Activated naive CD4-positive, alpha-beta T cell treated with anti-CD3 and anti-CD28 coated beads, Interleukin-2, amount 50 U/mL, for 72 hours (primary cell): ENCODE measurements around the gene TNFRSF19. TPM values are rescaled to one million over a fixed set of nuclear protein-coding genes. Genes with fewer than 3 reads are reported as not detected.
"Not testable (repeated sequence)": the region's sequence is repeated elsewhere in the genome, so short reads cannot be mapped to it uniquely, and the experiment has no call there.

Experiments
- ATAC-seq, 2 donors: fragments of 150-1000 bp; cut with Tn5 transposase; 2 replicates each; pipeline ENCODE4 v1.10.0; 2021; ENCODE audit warnings: mild to moderate bottlenecking in 2 of 2, moderate library complexity in 2 of 2
- DNase-seq, 2 donors: peaks; one replicate each; pipeline ENCODE4 v3.0.0; 2021 to 2022; ENCODE audit warnings: low spot score in 2 of 2
- H3K27ac Mint-ChIP-seq, 2 donors: one replicate each; pipeline ENCODE4 v1.8.0; 2022; ENCODE audit warnings: mild to moderate bottlenecking in 2 of 2, mixed read lengths in 2 of 2
- H3K36me3 Mint-ChIP-seq, 2 donors: one replicate each; pipeline ENCODE4 v1.8.0; 2022; ENCODE audit warnings: mixed read lengths in 2 of 2
- H3K9me3 Mint-ChIP-seq, 2 donors: one replicate each; pipeline ENCODE4 v1.8.0; 2022; ENCODE audit warnings: mixed read lengths in 2 of 2
- total RNA-seq, 2 donors: library from RNA; stranded (reverse); gene quantifications; one replicate each; pipeline ENCODE4 v1.2.3, GENCODE V29; 2022

The TNFRSF19 gene, protein sequence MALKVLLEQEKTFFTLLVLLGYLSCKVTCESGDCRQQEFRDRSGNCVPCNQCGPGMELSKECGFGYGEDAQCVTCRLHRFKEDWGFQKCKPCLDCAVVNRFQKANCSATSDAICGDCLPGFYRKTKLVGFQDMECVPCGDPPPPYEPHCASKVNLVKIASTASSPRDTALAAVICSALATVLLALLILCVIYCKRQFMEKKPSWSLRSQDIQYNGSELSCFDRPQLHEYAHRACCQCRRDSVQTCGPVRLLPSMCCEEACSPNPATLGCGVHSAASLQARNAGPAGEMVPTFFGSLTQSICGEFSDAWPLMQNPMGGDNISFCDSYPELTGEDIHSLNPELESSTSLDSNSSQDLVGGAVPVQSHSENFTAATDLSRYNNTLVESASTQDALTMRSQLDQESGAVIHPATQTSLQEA
- total RNA-seq, result not detected

DNA sequence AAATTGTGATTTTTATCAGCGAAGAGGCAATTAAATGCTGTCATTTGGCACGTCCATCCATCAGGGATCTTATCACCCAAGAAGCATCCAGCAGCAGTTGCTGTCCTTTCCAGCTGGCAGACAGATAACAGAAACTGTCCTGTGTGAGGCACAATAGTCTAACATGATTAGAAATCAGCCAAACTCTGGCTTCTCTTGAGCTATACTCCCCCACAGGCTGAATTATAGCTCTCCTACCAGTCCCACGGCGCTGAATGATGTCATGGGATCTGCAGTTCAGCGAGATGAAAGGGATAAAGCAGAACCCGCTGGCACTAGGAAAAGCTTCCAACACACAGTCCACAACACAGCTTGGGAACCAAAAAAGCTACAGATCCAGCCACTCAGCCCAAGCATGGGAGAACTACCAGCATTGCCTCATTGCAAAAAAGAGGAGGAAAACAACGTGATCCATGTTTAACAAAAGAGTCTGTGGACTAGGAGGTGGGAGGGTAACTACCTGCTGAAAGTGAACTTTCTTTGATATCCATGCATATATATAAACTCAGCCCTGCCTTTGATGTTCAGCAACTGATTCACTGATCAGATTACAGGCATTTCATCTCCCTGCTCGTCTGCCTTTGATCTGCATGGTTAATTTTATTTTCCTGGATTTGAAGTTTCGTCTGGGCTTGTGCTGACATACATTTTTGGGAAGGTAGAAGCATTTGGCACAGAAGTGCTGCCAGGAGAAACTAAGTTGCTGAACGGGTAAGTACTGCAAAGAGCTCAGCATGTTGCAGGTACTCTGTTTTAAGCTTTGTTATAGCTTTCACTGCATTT is at the start of gene TNFRSF19:
Gene TNFRSF19, plus strand, starts transcription at position 314 of the 822 bp plus-strand sequence. CDS start 19,772 bp downstream, outside the sequence.
- no peak for ATAC-seq
- Mint-ChIP-seq H3K36me3 (no peaks in the 10 kb centered on the region), H3K9me3 (no peaks in the 10 kb centered on the region), H3K27ac (no peak within 1 kb of the TSS)
- DNase-seq, result no peak

DNA sequence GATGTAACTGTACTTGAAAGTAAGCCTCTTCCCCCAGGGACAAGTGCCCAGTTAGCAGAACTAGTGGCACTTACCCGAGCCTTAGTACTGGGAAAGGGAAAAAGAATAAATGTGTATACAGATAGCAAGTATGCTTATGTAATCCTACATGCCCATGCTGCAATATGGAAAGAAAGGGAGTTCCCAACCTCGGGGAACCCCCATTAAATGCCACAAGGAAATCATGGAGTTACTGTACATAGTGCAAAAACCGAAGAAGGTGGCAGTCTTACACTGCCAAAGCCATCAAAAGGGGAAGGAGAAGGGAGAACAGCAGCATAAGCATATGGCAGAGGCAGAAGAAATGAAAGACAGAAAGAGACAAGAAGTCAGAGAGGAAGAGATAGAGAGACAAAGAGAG is 40.3 kb upstream of the TNFRSF19 start:
- DNase-seq, ATAC-seq, H3K9me3 Mint-ChIP-seq, H3K36me3 Mint-ChIP-seq: not testable (repeated sequence)
- H3K27ac Mint-ChIP-seq, result peak overlapping the region in 1 of 2 donors; percentile 23

DNA sequence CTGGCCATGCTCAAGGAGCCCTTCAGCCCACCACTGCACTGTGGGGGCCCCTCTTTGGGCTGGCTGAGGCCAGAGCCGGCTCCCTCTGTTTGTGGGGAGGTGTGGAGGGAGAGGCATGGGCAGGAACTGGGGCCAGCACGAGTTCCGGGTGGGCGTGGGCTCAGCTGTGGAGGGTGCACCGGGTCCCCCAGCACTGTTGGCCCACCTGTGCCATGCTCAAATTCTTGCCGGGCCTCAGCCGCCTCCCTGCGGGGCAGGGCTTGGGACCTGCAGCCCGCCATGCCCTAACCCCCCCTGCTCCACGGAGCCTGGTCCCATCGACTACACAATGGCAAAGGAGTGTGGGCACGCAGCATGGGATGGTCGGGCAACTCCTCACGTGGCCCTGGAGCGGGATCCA is 38.8 kb upstream of the TNFRSF19 start:
- Mint-ChIP-seq H3K36me3 (no peaks in the 10 kb centered on the region), H3K27ac (no peak overlapping the region), H3K9me3 (no peaks in the 10 kb centered on the region)
- no peak for DNase-seq
- ATAC-seq, result no peak

DNA sequence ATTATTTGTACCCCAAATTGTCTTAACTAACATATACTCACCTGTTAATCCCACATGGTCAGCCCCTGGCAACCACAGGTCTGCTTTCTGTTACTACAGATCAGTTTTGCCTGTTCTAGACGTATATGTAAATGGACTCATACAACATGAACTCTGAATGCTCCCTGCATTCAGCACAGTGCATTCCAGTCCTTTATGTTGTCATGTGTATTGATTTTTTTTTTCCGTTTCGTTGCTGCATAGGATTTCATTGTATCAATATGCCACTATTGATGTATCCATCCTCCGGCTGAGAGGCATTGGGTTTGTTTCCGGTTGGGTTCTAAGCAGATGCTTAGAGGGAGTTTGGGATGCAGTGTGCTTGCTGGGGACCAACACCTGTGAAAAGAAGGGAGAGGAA is 36.1 kb upstream of the TNFRSF19 start:
- Mint-ChIP-seq H3K9me3 (no peaks in the 10 kb centered on the region), H3K36me3 (no peaks in the 10 kb centered on the region), H3K27ac (no peak overlapping the region)
- ATAC-seq (no peak), DNase-seq (no peak)

DNA sequence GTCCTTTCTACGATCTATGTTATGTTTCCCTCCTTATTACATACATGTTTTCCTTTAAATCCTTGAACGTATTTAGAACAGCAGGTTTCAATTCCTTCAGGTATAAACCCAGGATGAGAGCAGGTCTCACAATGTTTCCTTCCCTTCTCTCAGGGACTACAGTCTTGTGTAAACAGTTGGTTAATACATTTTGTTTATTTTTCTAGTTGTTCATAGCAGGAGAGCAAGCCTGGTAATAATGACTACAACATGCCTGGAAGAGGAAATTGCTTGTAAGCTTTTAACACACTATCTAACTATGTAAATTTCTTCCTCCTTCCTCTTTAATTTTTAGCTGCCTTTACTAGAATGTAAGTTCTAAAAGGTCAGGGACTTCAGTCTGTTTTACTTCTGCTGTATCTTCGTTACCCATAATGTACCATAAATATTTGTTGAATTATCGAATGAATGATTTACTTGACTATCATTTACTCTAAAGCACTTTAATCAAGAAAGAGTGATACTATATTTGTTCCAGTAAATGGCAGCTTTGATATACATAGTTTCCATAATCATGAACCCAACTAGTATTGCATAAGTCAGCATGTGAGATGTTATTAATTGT is 28.9 kb upstream of the TNFRSF19 start:
- DNase-seq, result no peak
- no peak overlapping the region for H3K27ac Mint-ChIP-seq
- H3K9me3 Mint-ChIP-seq, result no peaks in the 10 kb centered on the region
- H3K36me3 Mint-ChIP-seq, result no peaks in the 10 kb centered on the region
- no peak for ATAC-seq

DNA sequence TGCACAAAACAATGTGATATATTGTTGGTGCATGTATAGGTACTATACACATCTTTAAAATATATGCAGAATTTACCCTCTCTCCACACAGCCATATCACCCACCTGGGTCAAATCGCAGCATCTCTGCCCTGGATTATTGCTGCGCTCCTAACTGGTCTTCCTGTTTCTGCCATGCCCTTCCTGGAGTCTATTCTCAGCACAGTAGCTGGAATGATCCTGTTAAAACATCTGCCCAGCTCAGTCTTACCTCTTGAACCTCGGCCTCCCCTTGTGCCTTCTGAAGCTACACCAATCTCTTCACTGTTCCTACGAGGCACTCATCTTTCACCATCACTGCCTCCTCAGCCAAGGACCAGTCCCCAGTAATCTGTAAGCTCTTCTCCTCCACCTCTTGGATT is 25.5 kb upstream of the TNFRSF19 start:
- no peaks in the 10 kb centered on the region for H3K36me3 Mint-ChIP-seq
- ATAC-seq, result no peak
- no peak for DNase-seq
- H3K9me3 Mint-ChIP-seq, result no peaks in the 10 kb centered on the region
- H3K27ac Mint-ChIP-seq, result no peak overlapping the region

DNA sequence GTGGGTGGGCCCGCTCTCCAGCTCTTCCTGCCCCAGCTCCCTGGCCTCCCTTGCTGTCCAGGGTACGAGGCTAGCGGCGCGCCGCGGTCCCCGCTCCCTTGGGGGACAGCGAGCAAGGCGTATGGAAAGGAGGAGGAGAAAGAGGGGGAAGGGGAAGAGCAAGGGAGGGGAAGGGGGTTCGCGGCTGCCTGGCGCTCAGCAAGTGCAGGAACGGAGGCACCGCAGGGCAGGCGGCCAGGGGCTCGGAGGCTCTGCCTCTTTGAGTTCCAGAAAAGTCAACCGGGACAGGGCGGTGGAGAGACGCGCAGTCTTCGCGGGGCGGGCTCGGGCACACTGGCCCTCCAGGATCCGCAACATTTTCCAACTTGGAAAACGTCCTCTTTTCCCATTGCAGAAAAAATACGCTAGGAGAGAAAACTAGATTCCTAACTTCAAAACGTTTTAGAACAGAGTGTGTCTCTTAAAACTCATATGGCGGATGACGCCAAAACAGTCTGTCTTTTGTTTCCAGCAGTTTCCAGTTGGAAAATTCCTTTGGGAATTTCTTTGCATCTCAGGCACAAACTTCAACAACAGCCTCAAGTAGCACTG is 23.1 kb upstream of the TNFRSF19 start:
- Mint-ChIP-seq H3K36me3 (no peaks in the 10 kb centered on the region), H3K27ac (no peak overlapping the region), H3K9me3 (no peaks in the 10 kb centered on the region)
- DNase-seq (no peak), ATAC-seq (no peak)

DNA sequence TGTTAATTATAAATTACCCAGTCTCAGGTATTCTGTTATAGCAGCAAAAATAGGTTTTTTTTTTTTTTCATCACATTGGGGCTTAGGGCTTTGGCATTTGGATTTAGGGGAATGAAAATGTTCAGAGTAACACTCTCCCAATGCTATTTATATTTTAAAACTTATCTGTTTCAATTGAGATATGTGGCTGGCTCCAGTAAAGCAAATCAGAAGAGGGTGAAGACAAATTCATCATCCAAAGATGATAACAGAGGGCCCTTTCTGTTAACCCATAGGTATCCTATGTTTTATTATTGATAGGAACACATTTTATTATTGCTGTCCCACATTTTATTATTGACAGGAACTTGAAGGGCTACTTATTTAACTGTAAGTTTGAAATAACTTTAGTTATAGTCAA is 20.5 kb upstream of the TNFRSF19 start:
- ATAC-seq (no peak), DNase-seq (no peak)
- Mint-ChIP-seq H3K27ac (no peak overlapping the region), H3K36me3 (no peaks in the 10 kb centered on the region), H3K9me3 (no peaks in the 10 kb centered on the region)

DNA sequence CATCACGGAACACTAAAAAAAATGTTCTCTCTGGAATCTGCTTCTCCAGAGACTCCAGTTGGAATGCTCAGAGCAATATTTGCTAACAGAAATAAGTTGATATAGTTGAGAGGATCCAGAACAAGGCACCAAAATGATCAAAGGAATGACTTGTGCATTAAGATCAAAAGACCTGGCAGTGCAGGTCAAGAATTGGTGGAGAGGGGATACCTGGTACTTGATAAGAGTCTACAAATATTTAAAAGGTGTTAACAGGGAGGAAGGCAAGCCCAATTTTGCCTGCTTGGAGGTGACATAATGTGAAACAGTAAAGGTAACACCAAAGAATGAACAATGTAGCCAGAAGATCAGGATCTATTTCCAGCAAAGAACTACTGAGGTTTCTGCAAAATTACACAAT is 20.0 kb upstream of the TNFRSF19 start:
- ATAC-seq (no peak), DNase-seq (no peak)
- Mint-ChIP-seq H3K36me3 (no peaks in the 10 kb centered on the region), H3K9me3 (no peaks in the 10 kb centered on the region), H3K27ac (no peak overlapping the region)

DNA sequence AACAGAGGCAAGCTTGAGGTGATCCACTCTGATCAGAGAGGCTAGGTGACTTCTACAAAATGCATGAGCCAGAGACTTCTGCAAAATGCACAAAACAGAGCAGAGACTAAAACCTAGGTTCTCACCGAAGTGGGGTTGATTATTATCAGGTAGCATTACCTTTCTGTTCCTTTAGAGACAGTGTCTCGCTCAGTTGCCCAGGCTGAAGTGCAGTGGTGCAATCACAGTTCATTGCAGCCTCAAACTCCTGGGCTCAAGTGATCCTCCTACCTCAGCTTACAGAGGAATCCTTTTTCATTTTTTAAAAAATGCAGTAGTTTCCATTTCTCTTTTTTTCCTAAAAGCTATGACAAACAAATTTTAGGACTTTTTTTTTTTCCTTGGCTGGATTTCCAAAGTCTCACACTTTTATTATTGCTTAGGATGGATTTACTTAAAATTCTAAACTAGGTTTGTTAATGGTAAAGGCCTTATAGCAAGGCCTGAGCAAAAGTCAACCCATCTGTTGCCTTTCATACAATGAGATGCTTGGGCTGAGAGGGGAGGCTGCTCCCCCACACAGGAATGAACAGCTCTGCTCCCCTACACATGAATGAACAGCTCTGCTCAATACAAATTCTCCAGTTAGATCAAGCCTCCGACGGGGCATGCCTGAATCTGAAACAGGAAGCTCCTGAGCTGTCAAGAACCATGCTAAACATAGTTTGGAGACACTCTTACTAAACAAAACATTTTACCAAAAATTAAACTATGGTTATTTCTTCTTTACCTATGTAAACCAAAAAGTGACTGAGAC is 18.8 kb upstream of the TNFRSF19 start:
- DNase-seq (no peak), ATAC-seq (no peak)
- no peak overlapping the region for H3K27ac Mint-ChIP-seq
- no peaks in the 10 kb centered on the region for H3K9me3 Mint-ChIP-seq
- H3K36me3 Mint-ChIP-seq, result no peaks in the 10 kb centered on the region

DNA sequence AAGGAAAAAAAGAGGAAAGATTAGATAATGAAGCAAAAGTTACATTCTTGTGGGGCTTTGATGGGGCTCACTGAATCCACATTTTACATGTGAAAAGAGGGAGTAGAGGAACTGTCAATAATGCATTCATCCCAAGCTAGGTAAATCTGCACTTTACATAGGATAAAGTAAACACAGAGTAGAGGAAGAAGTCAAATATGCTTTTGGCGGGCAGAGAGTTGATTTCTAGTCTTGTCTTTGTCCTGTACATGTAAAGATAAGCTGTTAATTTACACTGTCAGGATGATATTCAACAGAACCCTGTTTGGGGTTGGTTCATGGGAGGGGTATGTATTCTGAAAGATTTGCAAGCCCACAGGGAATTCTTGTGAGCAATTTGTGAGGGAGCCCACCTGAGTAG is 18.0 kb upstream of the TNFRSF19 start:
- no peak for ATAC-seq
- Mint-ChIP-seq H3K27ac (no peak overlapping the region), H3K9me3 (no peaks in the 10 kb centered on the region), H3K36me3 (no peaks in the 10 kb centered on the region)
- no peak for DNase-seq

DNA sequence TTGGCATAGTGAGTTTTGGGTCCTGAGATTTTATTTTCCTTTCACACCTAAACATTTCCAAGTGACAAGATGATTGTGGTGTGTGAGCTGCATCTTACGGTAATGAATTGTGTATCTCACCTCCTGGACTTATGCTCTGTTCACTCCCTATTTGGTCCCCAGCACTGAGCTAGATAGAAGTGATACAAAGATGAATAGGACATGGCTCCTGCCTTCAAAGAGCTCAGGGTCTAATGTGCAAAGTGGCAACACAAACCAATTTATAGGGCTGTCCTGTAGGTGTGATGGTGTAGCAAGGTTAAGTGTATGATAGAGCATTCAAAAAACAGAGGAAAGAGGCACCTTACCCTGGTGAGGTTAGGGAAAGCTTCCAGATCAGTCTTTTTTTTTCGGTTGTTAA is 17.6 kb upstream of the TNFRSF19 start:
- H3K36me3 Mint-ChIP-seq, result no peaks in the 10 kb centered on the region
- ATAC-seq, result no peak
- H3K27ac Mint-ChIP-seq, result no peak overlapping the region
- no peak for DNase-seq
- H3K9me3 Mint-ChIP-seq, result no peaks in the 10 kb centered on the region

DNA sequence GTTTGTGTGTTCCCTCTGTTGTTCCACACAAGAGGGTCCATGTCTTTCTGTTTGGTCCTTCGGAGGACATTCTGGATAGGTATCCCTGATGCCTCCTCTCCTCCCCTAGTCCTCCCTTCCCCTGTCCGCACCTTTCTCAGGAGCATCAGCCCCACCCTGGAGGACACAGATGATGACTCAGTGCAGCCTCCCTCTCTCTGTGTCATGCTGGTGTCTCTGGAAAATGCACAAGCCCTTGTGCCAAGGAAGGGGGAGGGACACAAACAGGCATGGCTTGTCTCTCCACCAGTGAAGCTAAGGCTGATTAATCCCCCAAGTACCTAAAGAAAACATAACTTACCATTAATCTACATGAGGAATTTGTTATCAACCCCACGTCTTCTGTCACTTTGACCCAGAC is 16.2 kb upstream of the TNFRSF19 start:
- Mint-ChIP-seq H3K27ac (no peak overlapping the region), H3K36me3 (no peaks in the 10 kb centered on the region), H3K9me3 (no peaks in the 10 kb centered on the region)
- ATAC-seq (no peak), DNase-seq (no peak)

DNA sequence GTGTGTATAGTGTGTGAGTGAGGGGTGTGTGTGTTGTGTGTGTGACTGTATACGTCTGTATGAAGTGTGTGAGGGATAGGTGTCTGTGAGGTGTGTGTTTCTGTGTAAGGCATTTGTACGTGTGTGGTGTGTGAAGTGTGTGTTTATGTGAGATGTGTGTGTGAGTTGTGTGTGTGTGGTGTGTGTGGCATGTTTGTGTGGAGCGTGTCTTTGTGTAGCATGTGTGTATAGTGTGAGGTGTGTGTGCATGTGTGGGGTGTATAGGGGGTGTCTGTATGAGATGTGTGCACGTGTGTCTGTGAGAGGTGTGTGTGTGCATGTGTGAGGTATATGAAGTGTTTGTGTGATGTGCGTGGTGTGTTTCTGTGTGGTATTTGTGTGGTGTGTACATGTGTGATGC is 13.2 kb upstream of the TNFRSF19 start:
- DNase-seq (no peak), ATAC-seq (no peak)
- Mint-ChIP-seq H3K27ac (no peak overlapping the region), H3K36me3 (no peaks in the 10 kb centered on the region), H3K9me3 (no peaks in the 10 kb centered on the region)

DNA sequence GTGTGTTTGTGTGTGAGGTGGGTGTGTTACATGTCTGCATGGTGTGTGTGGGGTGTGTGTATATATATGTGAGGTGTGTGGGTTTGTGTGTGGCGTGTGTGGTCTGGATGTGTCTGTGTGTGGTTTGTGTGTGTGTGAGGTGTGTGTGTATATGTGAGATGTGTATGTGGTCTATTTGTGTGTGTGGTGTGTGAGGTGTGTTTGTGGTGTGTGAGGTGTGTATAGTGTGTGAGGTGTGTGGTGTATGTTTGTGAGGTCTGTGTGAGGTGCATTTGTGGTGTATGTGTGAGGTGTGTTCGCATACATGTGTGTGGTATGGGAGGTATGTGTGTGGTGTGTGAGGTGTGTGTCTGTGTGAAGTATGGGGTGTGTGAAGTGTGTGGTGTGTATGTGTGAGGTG is 12.5 kb upstream of the TNFRSF19 start:
- ATAC-seq, result no peak
- Mint-ChIP-seq H3K27ac (no peak overlapping the region), H3K36me3 (no peaks in the 10 kb centered on the region), H3K9me3 (no peaks in the 10 kb centered on the region)
- DNase-seq, result no peak
